COLO829 (cell line): Measurements from ENCODE around the gene PANK4.

Source experiments
- DNase-seq: peaks from one replicate; pipeline ENCODE4 v3.0.0; 2012; ENCODE audit warnings: low spot score

Gene PANK4

GRCh38 chr1:2497891-2498290 is 28.5 kb downstream of the PANK4 start:
- DNase-seq, result no peak

- DNase-seq, result no peak
Measured at GRCh38 chr1:2496746-2497145, 29.6 kb downstream of the PANK4 start.

- no peak for DNase-seq
Measured at GRCh38 chr1:2496087-2496622, 30.2 kb downstream of the PANK4 start.

GRCh38 chr1:2495546-2495945 is 30.9 kb downstream of the PANK4 start:
- no peak for DNase-seq

GRCh38 chr1:2495026-2495425 is 31.4 kb downstream of the PANK4 start:
- no peak for DNase-seq

GRCh38 chr1:2494323-2494693 is 32.1 kb downstream of the PANK4 start:
- no peak for DNase-seq

- no peak for DNase-seq
Measured at GRCh38 chr1:2493691-2494322, 32.6 kb downstream of the PANK4 start.

- DNase-seq, result no peak
Measured at GRCh38 chr1:2493218-2493617, 33.2 kb downstream of the PANK4 start.

GRCh38 chr1:2492091-2492490 is 34.3 kb downstream of the PANK4 start:
- no peak for DNase-seq

GRCh38 chr1:2489615-2490014 is 36.8 kb downstream of the PANK4 start:
- DNase-seq, result no peak

- no peak for DNase-seq
Measured at GRCh38 chr1:2488688-2489087, 37.7 kb downstream of the PANK4 start.

- no peak for DNase-seq
Measured at GRCh38 chr1:2486558-2486957, 39.8 kb downstream of the PANK4 start.

GRCh38 chr1:2486041-2486440 is 40.4 kb downstream of the PANK4 start:
- DNase-seq, result no peak

GRCh38 chr1:2483970-2484369 is 42.4 kb downstream of the PANK4 start:
- DNase-seq, result no peak

- no peak for DNase-seq
Measured at GRCh38 chr1:2483026-2483425, 43.4 kb downstream of the PANK4 start.

GRCh38 chr1:2482588-2482987 is 43.8 kb downstream of the PANK4 start:
- no peak for DNase-seq

GRCh38 chr1:2481885-2482284 is 44.5 kb downstream of the PANK4 start:
- no peak for DNase-seq

- no peak for DNase-seq
Measured at GRCh38 chr1:2480986-2481364, 45.4 kb downstream of the PANK4 start.

- DNase-seq, result no peak
Measured at GRCh38 chr1:2480236-2480985, 46.0 kb downstream of the PANK4 start.

GRCh38 chr1:2479618-2480017 is 46.8 kb downstream of the PANK4 start:
- DNase-seq, result no peak

GRCh38 chr1:2479186-2479585 is 47.2 kb downstream of the PANK4 start:
- no peak for DNase-seq

GRCh38 chr1:2477791-2478499 is 48.5 kb downstream of the PANK4 start:
- DNase-seq, result no peak

GRCh38 chr1:2477309-2477708 is 49.1 kb downstream of the PANK4 start:
- no peak for DNase-seq
